HCEC 1CT (cell line): ENCODE data around the gene BBOF1.

ENCODE experiments used
- DNase-seq: peaks from one replicate; pipeline ENCODE4 v3.0.0-alpha.2; 2017

BBOF1 gene

GRCh38 chr14:74105381-74105780, 86.2 kb downstream of the BBOF1 start:
- DNase-seq = no peak

DNA sequence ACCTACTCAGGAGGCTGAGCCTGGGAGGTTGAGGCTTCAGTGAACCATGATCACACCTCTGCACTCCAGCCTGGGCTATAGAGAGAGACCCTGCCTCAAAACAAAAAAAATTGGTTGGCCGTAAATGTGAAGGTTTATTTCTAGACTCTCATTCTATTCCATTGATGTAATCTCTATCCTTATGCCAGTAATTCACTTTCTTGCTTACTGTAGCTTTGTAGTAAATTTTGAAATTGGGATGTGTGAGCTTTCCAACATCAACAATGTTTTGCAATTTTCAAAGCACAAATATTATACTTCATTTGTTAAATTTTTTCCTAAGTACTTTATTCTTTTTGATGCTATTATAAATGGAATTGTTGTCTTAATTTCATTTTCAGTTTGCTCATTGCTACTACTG, 90.2 kb downstream of the BBOF1 start:
- no peak for DNase-seq

GRCh38 chr14:74111395-74112216, 92.5 kb downstream of the BBOF1 start:
- DNase-seq = peak; percentile 57
